SK-N-SH (cell line): ENCODE results near the gene BOC. TPM values are rescaled to one million over a fixed set of nuclear protein-coding genes. Genes with fewer than 3 reads are reported as not detected.

Experiments used
- CTCF ChIA-PET: fragments of 300-600, 350-600 bp; formaldehyde crosslinking; extraction: SDS; loops from one replicate; lab custom pipeline; 2021; lab: Yijun Ruan, JAX
- POLR2A ChIA-PET: fragments of 350-600 bp; sonication (Branson Sonifier 250); formaldehyde crosslinking; extraction: SDS; loops from one replicate; lab custom pipeline; 2020; ENCODE audit warnings: antibody characterized with exemption, inconsistent platforms; lab: Yijun Ruan, JAX
- DNase-seq: peaks from one replicate; pipeline ENCODE4 v3.0.0; 2012
- H2AFZ ChIP-seq: fragments of 200-600 bp; sonication (generic); 2 replicates; pipeline ENCODE4 v1.8.1; 2016; ENCODE audit warnings: antibody characterized with exemption, mild to moderate bottlenecking, low read depth
- H3F3A ChIP-seq: fragments of 200-600 bp; sonication (generic); replicated peaks from 2 replicates; pipeline ENCODE3; 2016; ENCODE audit warnings: antibody characterized with exemption, mild to moderate bottlenecking; ENCODE audit not compliant: insufficient read depth
- H3K27ac ChIP-seq, 2 experiments: fragments of 200-500 bp in 1 of 2; fragments of 200-600 bp in 1 of 2; sonication (Bioruptor generic) in 1 of 2; sonication (generic), shearing (Covaris generic) in 1 of 2; 2 replicates each; pipeline versions ENCODE4 v1.5.1 to v1.6.1; 2014 to 2016; ENCODE audit warnings: low read depth in 2 of 2, inconsistent platforms in 1 of 2, low read length in 1 of 2, mild to moderate bottlenecking in 1 of 2, mixed read lengths in 1 of 2
- H3K27me3 ChIP-seq: fragments of 200-600 bp; sonication (generic), shearing (Covaris generic); 2 replicates; pipeline ENCODE4 v1.6.1; 2016; ENCODE audit warnings: mixed run types; ENCODE audit not compliant: insufficient read depth
- H3K36me3 ChIP-seq, 2 experiments: fragments of 200-500 bp in 1 of 2; fragments of 200-600 bp in 1 of 2; sonication (Bioruptor generic) in 1 of 2; sonication (generic) in 1 of 2; replicated peaks in 1 of 2; 2 replicates each; pipeline versions ENCODE3 to v1.5.1; 2014 to 2016; ENCODE audit warnings: low read length in 1 of 2, mild to moderate bottlenecking in 1 of 2; ENCODE audit not compliant: insufficient read depth in 2 of 2, control insufficient read depth in 1 of 2
- H3K4me1 ChIP-seq, 2 experiments: fragments of 200-500 bp in 1 of 2; fragments of 200-600 bp in 1 of 2; sonication (Bioruptor generic) in 1 of 2; sonication (generic), shearing (Covaris generic) in 1 of 2; 2 replicates each; pipeline versions ENCODE4 v1.5.1 to v1.6.1; 2014 to 2016; ENCODE audit warnings: low read depth in 1 of 2, low read length in 1 of 2, mixed run types in 1 of 2; ENCODE audit not compliant: insufficient read depth in 2 of 2, control insufficient read depth in 1 of 2
- H3K4me2 ChIP-seq: fragments of 200-600 bp; sonication (generic), shearing (Covaris generic); 2 replicates; pipeline ENCODE4 v1.6.1; 2017; ENCODE audit warnings: mixed run types
- H3K4me3 ChIP-seq, 2 experiments: fragments of 200-500 bp in 1 of 2; fragments of 200-600 bp in 1 of 2; sonication (Bioruptor generic) in 1 of 2; sonication (generic), shearing (Covaris generic) in 1 of 2; 2 replicates each; pipeline versions ENCODE4 v1.5.1 to v1.8.1; 2014 to 2016; ENCODE audit warnings: low read depth in 2 of 2, inconsistent platforms in 1 of 2, low read length in 1 of 2, mild to moderate bottlenecking in 1 of 2, mixed read lengths in 1 of 2, moderate library complexity in 1 of 2
- H3K79me2 ChIP-seq: fragments of 200-600 bp; sonication (generic); 2 replicates; pipeline ENCODE4 v1.8.1; 2017; ENCODE audit warnings: mild to moderate bottlenecking; ENCODE audit not compliant: insufficient read depth
- H3K9ac ChIP-seq: fragments of 200-600 bp; sonication (generic); 2 replicates; pipeline ENCODE4 v1.6.1; 2017; ENCODE audit warnings: mixed run types
- H3K9me2 ChIP-seq: fragments of 200-600 bp; sonication (generic); 2 replicates; pipeline ENCODE4 v1.6.1; 2017; ENCODE audit warnings: mixed run types
- H3K9me3 ChIP-seq: fragments of 200-600 bp; sonication (generic); 2 replicates; pipeline ENCODE4 v1.6.1; 2017; ENCODE audit warnings: mixed run types, mild to moderate bottlenecking, moderate library complexity
- H4K20me1 ChIP-seq: fragments of 200-600 bp; sonication (generic); 2 replicates; pipeline ENCODE4 v1.6.1; 2017; ENCODE audit warnings: mild to moderate bottlenecking, mixed run types; ENCODE audit not compliant: insufficient read depth
- FOXJ3 ChIP-seq: sonication (generic); formaldehyde crosslinking; IDR thresholded peaks from 2 replicates; pipeline ENCODE4 v1.5.1; 2020; ENCODE audit warnings: mild to moderate bottlenecking, missing genetic modification reagents
- MEF2A ChIP-seq: IDR thresholded peaks from 2 replicates; pipeline ENCODE4 v1.4.0; 2012; ENCODE audit warnings: low read depth, borderline replicate concordance
- MXI1 ChIP-seq: IDR thresholded peaks from 2 replicates; pipeline ENCODE4 v1.6.1; 2012; ENCODE audit warnings: mild to moderate bottlenecking, low read depth, low read length, improper control_type of control experiment
- NFIC ChIP-seq: IDR thresholded peaks from 2 replicates; pipeline ENCODE4 v1.4.0; 2012; ENCODE audit warnings: borderline replicate concordance
- POLR2AphosphoS5 ChIP-seq: IDR thresholded peaks from 2 replicates; pipeline ENCODE4 v1.6.1; 2012; ENCODE audit warnings: low read depth, low read length
- SIN3A ChIP-seq: IDR thresholded peaks from 2 replicates; pipeline ENCODE4 v1.6.1; 2012; ENCODE audit warnings: low read depth, mild to moderate bottlenecking, low read length, moderate library complexity, borderline replicate concordance
- TEAD4 ChIP-seq: IDR thresholded peaks from 2 replicates; pipeline ENCODE4 v1.4.0; 2012; ENCODE audit warnings: mild to moderate bottlenecking, borderline replicate concordance; ENCODE audit not compliant: insufficient read depth
- YY1 ChIP-seq: IDR thresholded peaks from 2 replicates; pipeline ENCODE4 v1.4.0; 2012; ENCODE audit warnings: low read depth, mild to moderate bottlenecking
- WGBS: methylation state at CpG from one replicate; pipeline ENCODE4 v1.1.6; 2017; ENCODE audit warnings: low lambda C conversion rate; 5-methylcytosine and 5-hydroxymethylcytosine counted together
- polyA plus RNA-seq, 3 experiments: library from polyadenylated mRNA; depleted of rRNA; stranded (reverse); fragments of >200 nt; gene quantifications; 2 replicates each; pipeline ENCODE4 v1.2.3, GENCODE V29; 2012
- TF ChIP-seq, protein P1 (sequence below): fragments of 150-350 bp; IDR thresholded peaks from 2 replicates; pipeline ENCODE4 v1.6.1; 2017; ENCODE audit warnings: antibody characterized with exemption, low read length, low read depth, borderline replicate concordance
- TF ChIP-seq, protein P2 (sequence below): fragments of 200-600 bp; sonication (generic); IDR thresholded peaks from 2 replicates; pipeline ENCODE4 v1.6.1; 2017; ENCODE audit warnings: antibody characterized with exemption, mild to moderate bottlenecking, moderate library complexity
- TF ChIP-seq, protein P3 (sequence below): fragments of 150-350 bp; IDR thresholded peaks from 2 replicates; pipeline ENCODE4 v1.6.1; 2016; ENCODE audit warnings: mild to moderate bottlenecking, low read depth, low read length

The BOC gene
- polyA plus RNA-seq, 1 of the 3 experiments (the other 2 are of a cell fraction), result 6.6 TPM

DNA sequence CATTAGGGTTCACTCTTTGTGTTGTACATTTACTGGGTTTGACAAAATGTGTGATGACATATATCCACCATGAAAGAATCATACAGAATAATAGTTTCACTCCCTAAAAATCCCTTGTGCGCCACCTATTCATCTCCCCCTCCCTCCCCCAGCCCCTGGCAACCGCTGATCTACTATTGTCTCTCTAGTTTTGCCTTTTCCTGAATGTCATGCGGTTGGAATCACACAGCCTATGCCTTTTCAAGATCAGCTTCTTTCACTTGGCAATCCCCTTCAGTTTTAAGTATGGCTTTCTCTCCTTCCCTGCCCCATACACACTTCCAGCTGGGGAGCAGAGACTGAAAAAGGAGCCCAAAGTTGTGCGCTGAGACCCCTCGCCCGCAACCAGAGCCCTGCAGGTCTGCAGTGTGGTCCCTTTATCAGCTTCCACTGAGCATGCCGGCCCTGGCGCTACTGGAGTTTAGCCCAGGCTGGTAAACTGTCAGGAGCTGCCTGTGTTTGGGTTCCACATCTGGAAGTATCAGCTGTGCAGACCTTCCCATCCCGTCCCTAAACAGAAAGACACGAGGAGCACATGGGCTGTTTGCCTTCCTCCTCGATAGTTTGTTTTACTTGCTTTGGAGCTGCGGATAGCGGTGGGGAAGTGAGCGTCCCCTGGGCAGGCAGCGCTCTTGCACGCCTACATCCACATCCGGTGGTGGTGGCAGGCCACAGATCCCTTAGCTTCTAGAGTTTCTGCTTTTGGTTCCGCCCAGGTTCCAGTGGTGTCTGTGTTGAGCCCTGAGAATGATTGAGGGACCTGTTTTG, 12.3 kb downstream of the BOC start:
- no peak overlapping the region for H2AFZ ChIP-seq
- CTCF ChIA-PET, result interaction anchor here (1.5 to 2.5 kb wide), 3 partner anchors 12 to 64 kb away, joined by 4 to 11 read pairs (median 7); no protein-coding TSS in a partner anchor

DNA sequence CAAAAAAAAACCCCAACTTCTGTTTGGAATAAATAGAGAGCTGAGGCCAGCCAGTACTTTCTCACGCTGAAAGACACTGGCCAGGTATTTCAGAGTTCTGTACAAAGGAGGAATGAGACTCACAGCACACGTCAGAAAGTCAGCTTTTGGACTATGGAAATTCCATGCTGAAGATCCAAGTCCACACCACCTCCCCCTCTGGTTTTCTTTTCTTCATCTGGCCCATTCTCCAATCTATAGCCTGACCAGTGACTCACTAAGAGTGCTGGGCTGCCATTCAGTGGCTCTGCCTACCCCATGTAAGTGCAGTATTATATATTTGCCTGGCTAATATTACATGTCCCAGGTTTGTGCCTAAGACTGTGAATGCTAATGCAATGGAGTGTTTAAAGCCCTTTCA, 13.9 kb downstream of the BOC start:
- no peak for DNase-seq
- Histone ChIP-seq H3K9ac (no peak overlapping the region), H3K27me3 (no peaks in the 10 kb centered on the region), H3K27ac (no peak overlapping the region)
- TF ChIP-seq, protein P1, sequence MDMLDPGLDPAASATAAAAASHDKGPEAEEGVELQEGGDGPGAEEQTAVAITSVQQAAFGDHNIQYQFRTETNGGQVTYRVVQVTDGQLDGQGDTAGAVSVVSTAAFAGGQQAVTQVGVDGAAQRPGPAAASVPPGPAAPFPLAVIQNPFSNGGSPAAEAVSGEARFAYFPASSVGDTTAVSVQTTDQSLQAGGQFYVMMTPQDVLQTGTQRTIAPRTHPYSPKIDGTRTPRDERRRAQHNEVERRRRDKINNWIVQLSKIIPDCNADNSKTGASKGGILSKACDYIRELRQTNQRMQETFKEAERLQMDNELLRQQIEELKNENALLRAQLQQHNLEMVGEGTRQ, result no peak
- TF ChIP-seq YY1 (no peak), MXI1 (no peak), SIN3A (no peak), MEF2A (no peak), POLR2AphosphoS5 (no peak), NFIC (no peak), TEAD4 (no peak)
- TF ChIP-seq, protein P2, sequence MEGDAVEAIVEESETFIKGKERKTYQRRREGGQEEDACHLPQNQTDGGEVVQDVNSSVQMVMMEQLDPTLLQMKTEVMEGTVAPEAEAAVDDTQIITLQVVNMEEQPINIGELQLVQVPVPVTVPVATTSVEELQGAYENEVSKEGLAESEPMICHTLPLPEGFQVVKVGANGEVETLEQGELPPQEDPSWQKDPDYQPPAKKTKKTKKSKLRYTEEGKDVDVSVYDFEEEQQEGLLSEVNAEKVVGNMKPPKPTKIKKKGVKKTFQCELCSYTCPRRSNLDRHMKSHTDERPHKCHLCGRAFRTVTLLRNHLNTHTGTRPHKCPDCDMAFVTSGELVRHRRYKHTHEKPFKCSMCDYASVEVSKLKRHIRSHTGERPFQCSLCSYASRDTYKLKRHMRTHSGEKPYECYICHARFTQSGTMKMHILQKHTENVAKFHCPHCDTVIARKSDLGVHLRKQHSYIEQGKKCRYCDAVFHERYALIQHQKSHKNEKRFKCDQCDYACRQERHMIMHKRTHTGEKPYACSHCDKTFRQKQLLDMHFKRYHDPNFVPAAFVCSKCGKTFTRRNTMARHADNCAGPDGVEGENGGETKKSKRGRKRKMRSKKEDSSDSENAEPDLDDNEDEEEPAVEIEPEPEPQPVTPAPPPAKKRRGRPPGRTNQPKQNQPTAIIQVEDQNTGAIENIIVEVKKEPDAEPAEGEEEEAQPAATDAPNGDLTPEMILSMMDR, result no peak
- TF ChIP-seq, protein P3, sequence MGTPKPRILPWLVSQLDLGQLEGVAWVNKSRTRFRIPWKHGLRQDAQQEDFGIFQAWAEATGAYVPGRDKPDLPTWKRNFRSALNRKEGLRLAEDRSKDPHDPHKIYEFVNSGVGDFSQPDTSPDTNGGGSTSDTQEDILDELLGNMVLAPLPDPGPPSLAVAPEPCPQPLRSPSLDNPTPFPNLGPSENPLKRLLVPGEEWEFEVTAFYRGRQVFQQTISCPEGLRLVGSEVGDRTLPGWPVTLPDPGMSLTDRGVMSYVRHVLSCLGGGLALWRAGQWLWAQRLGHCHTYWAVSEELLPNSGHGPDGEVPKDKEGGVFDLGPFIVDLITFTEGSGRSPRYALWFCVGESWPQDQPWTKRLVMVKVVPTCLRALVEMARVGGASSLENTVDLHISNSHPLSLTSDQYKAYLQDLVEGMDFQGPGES, result no peak
- TF ChIP-seq, all 33 proteins: peak for 0
- Histone ChIP-seq H2AFZ (no peak overlapping the region), H3K4me1 (peaks cover 0 to 37% of the 10 kb centered on the region in 2 experiments; a peak in 2 of 4 replicates), H3K9me3 (no peaks in the 10 kb centered on the region), H3K36me3 (peaks cover 0 to 5% of the 10 kb centered on the region in 2 experiments), H3F3A (no peaks in the 10 kb centered on the region), H3K79me2 (no peaks in the 10 kb centered on the region), H3K4me3 (no peak overlapping the region), H4K20me1 (no peaks in the 10 kb centered on the region), H3K4me2 (no peak overlapping the region), H3K9me2 (no peaks in the 10 kb centered on the region)
- POLR2A ChIA-PET, result no interaction called here
- WGBS, result 96% methylated on average over 2 of the region's 2 CpGs
- CTCF ChIA-PET, result no interaction called here

More for the DNA sequence above, 12.3 kb downstream of the BOC start:
- H3K79me2 ChIP-seq, result no peaks in the 10 kb centered on the region
- peaks cover 0 to 8% of the 10 kb centered on the region in 2 experiments for H3K36me3 ChIP-seq
- TF ChIP-seq FOXJ3 (CRISPR knock-in tag), result no peak
- peak; percentile 3; the same call in 1 of the 2 replicates for TF ChIP-seq MXI1
- TF ChIP-seq, all 33 proteins: peak for 1
- POLR2A ChIA-PET, result no interaction called here
- no peaks in the 10 kb centered on the region for H3K9me2 ChIP-seq
- no peaks in the 10 kb centered on the region for H3F3A ChIP-seq
- peaks cover 0 to 33% of the 10 kb centered on the region in 2 experiments; a peak in 2 of 4 replicates for H3K4me1 ChIP-seq
- no peak overlapping the region for H3K4me2 ChIP-seq
- H3K27me3 ChIP-seq, result no peaks in the 10 kb centered on the region
- no peak for DNase-seq
- no peaks in the 10 kb centered on the region for H4K20me1 ChIP-seq
- H3K4me3 ChIP-seq, result no peak overlapping the region
- 94% methylated on average over 16 of the region's 18 CpGs for WGBS
- no peaks in the 10 kb centered on the region for H3K9me3 ChIP-seq
- no peak overlapping the region for H3K9ac ChIP-seq
- H3K27ac ChIP-seq, result no peak overlapping the region; a peak in 1 of 4 replicates
